IgD-negative memory B cell (primary cell): ENCODE measurements around the gene ZNF213. TPM values are rescaled to one million over a fixed set of nuclear protein-coding genes. Genes with fewer than 3 reads are reported as not detected.
A peak's percentile ranks its signal among the peaks of the same experiment; 100 is the strongest.

Experiments
- H3K27ac Mint-ChIP-seq, 3 donors: one replicate each; pipeline ENCODE4 v1.8.0; 2020 to 2022; ENCODE audit warnings: mild to moderate bottlenecking in 3 of 3, mixed read lengths in 3 of 3, moderate library complexity in 1 of 3
- H3K27me3 Mint-ChIP-seq: one replicate; pipeline ENCODE4 v1.8.0; 2021; ENCODE audit warnings: mixed read lengths
- H3K36me3 Mint-ChIP-seq: one replicate; pipeline ENCODE4 v1.8.0; 2020; ENCODE audit warnings: mild to moderate bottlenecking, mixed read lengths
- H3K4me1 Mint-ChIP-seq, 3 donors: one replicate each; pipeline ENCODE4 v1.8.0; 2020 to 2022; ENCODE audit warnings: mixed read lengths in 3 of 3, mild to moderate bottlenecking in 1 of 3
- H3K4me3 Mint-ChIP-seq, 4 donors: one replicate each; pipeline ENCODE4 v1.8.0; 2020 to 2022; ENCODE audit warnings: mild to moderate bottlenecking in 4 of 4, mixed read lengths in 4 of 4, moderate library complexity in 3 of 4
- H3K9me3 Mint-ChIP-seq, 3 donors: one replicate each; pipeline ENCODE4 v1.8.0; 2020 to 2021; ENCODE audit warnings: mixed read lengths in 3 of 3, mild to moderate bottlenecking in 1 of 3
- polyA plus RNA-seq: library from polyadenylated mRNA; unstranded; fragments of 300-500 nt; fragmentation: Illumina TruSeq; gene quantifications from one replicate; pipeline ENCODE4 v1.2.3, GENCODE V29; 2021

Gene ZNF213
- 1.9 TPM for polyA plus RNA-seq

- H3K9me3 Mint-ChIP-seq = no peaks in the 10 kb centered on the region
- H3K27ac Mint-ChIP-seq = peak within 1 kb of the TSS; percentile 88 to 97 (median 96)
- H3K4me3 Mint-ChIP-seq = peak within 1 kb of the TSS; percentile 93 to 100 (median 98)
- peaks cover 17 to 23% (median 19%) of the 10 kb centered on the region in 3 donors for H3K4me1 Mint-ChIP-seq
- H3K27me3 Mint-ChIP-seq = no peaks in the 10 kb centered on the region
- no peaks in the 10 kb centered on the region for H3K36me3 Mint-ChIP-seq
Measured at GRCh38 chr16:3134338-3135125, at the start of gene ZNF213. Gene ZNF213 (plus strand): TSS chr16:3135029. CDS start chr16:3137281, 2,252 bp downstream.

- Mint-ChIP-seq H3K4me3 (no peak overlapping the region), H3K36me3 (no peaks in the 10 kb centered on the region), H3K27me3 (peaks cover 3% of the 10 kb centered on the region), H3K4me1 (no peaks in the 10 kb centered on the region), H3K9me3 (no peaks in the 10 kb centered on the region), H3K27ac (no peak overlapping the region)
Measured at GRCh38 chr16:3085868-3086595, 48.8 kb upstream of the ZNF213 start.

- Mint-ChIP-seq H3K27me3 (peaks cover 3% of the 10 kb centered on the region), H3K27ac (no peak overlapping the region), H3K36me3 (no peaks in the 10 kb centered on the region), H3K9me3 (no peaks in the 10 kb centered on the region), H3K4me3 (peak overlapping the region in 1 of 4 donors; percentile 70), H3K4me1 (no peaks in the 10 kb centered on the region)
Measured at GRCh38 chr16:3086596-3087242, 48.1 kb upstream of the ZNF213 start.

- peak overlapping the region in 1 of 4 donors; percentile 70 for H3K4me3 Mint-ChIP-seq
- H3K27me3 Mint-ChIP-seq = peaks cover 3% of the 10 kb centered on the region
- H3K9me3 Mint-ChIP-seq = no peaks in the 10 kb centered on the region
- H3K4me1 Mint-ChIP-seq = no peaks in the 10 kb centered on the region
- H3K36me3 Mint-ChIP-seq = no peaks in the 10 kb centered on the region
- H3K27ac Mint-ChIP-seq = no peak overlapping the region
Measured at GRCh38 chr16:3087243-3088235, 47.3 kb upstream of the ZNF213 start.

GRCh38 chr16:3088450-3088849, 46.4 kb upstream of the ZNF213 start:
- Mint-ChIP-seq H3K36me3 (no peaks in the 10 kb centered on the region), H3K27ac (no peak overlapping the region), H3K4me3 (no peak overlapping the region), H3K9me3 (no peaks in the 10 kb centered on the region), H3K27me3 (peaks cover 3% of the 10 kb centered on the region), H3K4me1 (peaks cover 0 to 4% (median 0%) of the 10 kb centered on the region in 3 donors)

- no peak overlapping the region for H3K4me3 Mint-ChIP-seq
- peaks cover 0 to 4% (median 0%) of the 10 kb centered on the region in 3 donors for H3K4me1 Mint-ChIP-seq
- no peaks in the 10 kb centered on the region for H3K9me3 Mint-ChIP-seq
- H3K36me3 Mint-ChIP-seq = no peaks in the 10 kb centered on the region
- peaks cover 3% of the 10 kb centered on the region for H3K27me3 Mint-ChIP-seq
- no peak overlapping the region for H3K27ac Mint-ChIP-seq
Measured at GRCh38 chr16:3088925-3089716, 45.7 kb upstream of the ZNF213 start.

- H3K4me3 Mint-ChIP-seq = no peak overlapping the region
- H3K36me3 Mint-ChIP-seq = no peaks in the 10 kb centered on the region
- H3K27ac Mint-ChIP-seq = no peak overlapping the region
- peaks cover 3% of the 10 kb centered on the region for H3K27me3 Mint-ChIP-seq
- H3K4me1 Mint-ChIP-seq = peaks cover 5 to 9% (median 6%) of the 10 kb centered on the region in 3 donors
- no peaks in the 10 kb centered on the region for H3K9me3 Mint-ChIP-seq
Measured at GRCh38 chr16:3089717-3090592, 44.9 kb upstream of the ZNF213 start.

GRCh38 chr16:3091551-3091950, 43.3 kb upstream of the ZNF213 start:
- Mint-ChIP-seq H3K27ac (no peak overlapping the region), H3K4me3 (no peak overlapping the region), H3K36me3 (no peaks in the 10 kb centered on the region), H3K27me3 (peaks cover 3% of the 10 kb centered on the region), H3K9me3 (no peaks in the 10 kb centered on the region), H3K4me1 (peaks cover 12 to 14% (median 13%) of the 10 kb centered on the region in 3 donors)

GRCh38 chr16:3092501-3092941, 42.3 kb upstream of the ZNF213 start:
- Mint-ChIP-seq H3K4me3 (no peak overlapping the region), H3K9me3 (no peaks in the 10 kb centered on the region), H3K4me1 (peaks cover 12 to 16% (median 13%) of the 10 kb centered on the region in 3 donors)

GRCh38 chr16:3094289-3095027, 40.4 kb upstream of the ZNF213 start:
- peak overlapping the region in 1 of 4 donors; percentile 0 for H3K4me3 Mint-ChIP-seq
- H3K27ac Mint-ChIP-seq = peak overlapping the region; percentile 47 to 83 (median 59)
- peaks cover 13 to 17% (median 16%) of the 10 kb centered on the region in 3 donors for H3K4me1 Mint-ChIP-seq
- H3K9me3 Mint-ChIP-seq = no peaks in the 10 kb centered on the region
- no peaks in the 10 kb centered on the region for H3K36me3 Mint-ChIP-seq
- no peaks in the 10 kb centered on the region for H3K27me3 Mint-ChIP-seq

More at GRCh38 chr16:3092501-3092941, 42.3 kb upstream of the ZNF213 start:
- peaks cover 3% of the 10 kb centered on the region for H3K27me3 Mint-ChIP-seq
- no peaks in the 10 kb centered on the region for H3K36me3 Mint-ChIP-seq
- no peak overlapping the region for H3K27ac Mint-ChIP-seq

GRCh38 chr16:3095869-3096268, 39.0 kb upstream of the ZNF213 start:
- Mint-ChIP-seq H3K4me3 (peak overlapping the region in 2 of 4 donors; percentile 61 to 73), H3K9me3 (no peaks in the 10 kb centered on the region), H3K27me3 (no peaks in the 10 kb centered on the region), H3K27ac (peak overlapping the region in 1 of 3 donors; percentile 85), H3K36me3 (no peaks in the 10 kb centered on the region), H3K4me1 (peaks cover 17 to 26% (median 22%) of the 10 kb centered on the region in 3 donors)

- H3K4me1 Mint-ChIP-seq = peaks cover 21 to 29% (median 26%) of the 10 kb centered on the region in 3 donors
- no peaks in the 10 kb centered on the region for H3K9me3 Mint-ChIP-seq
- H3K27ac Mint-ChIP-seq = peak overlapping the region in 1 of 3 donors; percentile 85
- no peaks in the 10 kb centered on the region for H3K27me3 Mint-ChIP-seq
- H3K36me3 Mint-ChIP-seq = no peaks in the 10 kb centered on the region
- no peak overlapping the region for H3K4me3 Mint-ChIP-seq
Measured at GRCh38 chr16:3096362-3096761, 38.5 kb upstream of the ZNF213 start.
